ENCODE measurements around the gene KCP.

The KCP gene

DNA sequence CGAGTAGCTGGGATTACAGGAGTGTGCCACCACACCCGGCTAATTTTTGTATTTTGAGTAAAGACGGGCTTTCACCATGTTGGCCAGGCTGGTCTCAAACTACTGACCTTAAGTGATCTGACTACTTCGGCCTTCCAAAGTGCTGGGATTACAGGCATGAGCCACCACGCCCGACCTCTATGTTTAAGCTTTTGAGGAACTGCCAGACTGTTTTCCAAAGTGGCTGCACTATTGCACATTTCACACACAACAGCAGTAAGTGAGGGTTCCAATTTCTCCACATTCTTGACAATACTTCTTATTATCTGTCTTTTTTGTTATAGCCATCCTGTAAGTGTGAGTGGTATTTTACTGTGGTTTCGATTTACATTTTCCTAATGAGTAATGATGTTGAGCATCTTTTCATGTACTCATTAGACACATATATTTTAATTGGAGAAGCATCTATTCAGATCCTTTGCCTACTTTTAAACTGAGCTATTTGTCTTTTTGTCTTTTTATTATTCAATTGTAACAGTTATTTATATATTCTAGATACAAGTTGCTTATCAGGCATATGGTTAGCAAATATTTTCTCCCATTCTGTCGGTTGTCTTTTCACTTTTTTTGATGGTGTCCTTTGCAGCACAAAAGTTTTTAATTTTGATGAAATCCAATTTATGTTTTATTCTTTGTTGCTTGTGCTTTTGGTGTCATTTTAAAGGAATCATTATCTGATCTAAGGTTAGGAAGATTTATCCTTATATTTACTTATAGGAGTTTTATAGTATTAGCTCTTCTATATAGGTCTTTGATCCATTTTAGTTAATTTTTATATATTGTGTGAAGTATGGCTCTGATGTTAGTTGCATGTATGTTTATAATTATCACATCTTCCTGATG lies 14.4 kb upstream of the KCP start:
- TF ChIP-seq, protein P1, sequence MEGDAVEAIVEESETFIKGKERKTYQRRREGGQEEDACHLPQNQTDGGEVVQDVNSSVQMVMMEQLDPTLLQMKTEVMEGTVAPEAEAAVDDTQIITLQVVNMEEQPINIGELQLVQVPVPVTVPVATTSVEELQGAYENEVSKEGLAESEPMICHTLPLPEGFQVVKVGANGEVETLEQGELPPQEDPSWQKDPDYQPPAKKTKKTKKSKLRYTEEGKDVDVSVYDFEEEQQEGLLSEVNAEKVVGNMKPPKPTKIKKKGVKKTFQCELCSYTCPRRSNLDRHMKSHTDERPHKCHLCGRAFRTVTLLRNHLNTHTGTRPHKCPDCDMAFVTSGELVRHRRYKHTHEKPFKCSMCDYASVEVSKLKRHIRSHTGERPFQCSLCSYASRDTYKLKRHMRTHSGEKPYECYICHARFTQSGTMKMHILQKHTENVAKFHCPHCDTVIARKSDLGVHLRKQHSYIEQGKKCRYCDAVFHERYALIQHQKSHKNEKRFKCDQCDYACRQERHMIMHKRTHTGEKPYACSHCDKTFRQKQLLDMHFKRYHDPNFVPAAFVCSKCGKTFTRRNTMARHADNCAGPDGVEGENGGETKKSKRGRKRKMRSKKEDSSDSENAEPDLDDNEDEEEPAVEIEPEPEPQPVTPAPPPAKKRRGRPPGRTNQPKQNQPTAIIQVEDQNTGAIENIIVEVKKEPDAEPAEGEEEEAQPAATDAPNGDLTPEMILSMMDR (IDR thresholded peaks at IDR 0.05; ENCODE audit: poor library complexity, severe bottlenecking), result no peak
- H3K27ac ChIP-seq (ENCODE audit: poor library complexity, severe bottlenecking), result no peak overlapping the region
- H3K4me3 ChIP-seq (ENCODE audit: severe bottlenecking), result no peak overlapping the region
- peaks cover 11% of the 10 kb centered on the region for H3K27me3 ChIP-seq (ENCODE audit: insufficient read depth, poor library complexity, severe bottlenecking)
- DNase-seq (ENCODE audit: low spot score) (no peak), ATAC-seq (ENCODE audit: low read depth) (no peak)
- no peaks in the 10 kb centered on the region for H3K36me3 ChIP-seq (ENCODE audit: low read depth)
- H3K4me1 ChIP-seq (ENCODE audit: insufficient read depth, poor library complexity, severe bottlenecking), result no peaks in the 10 kb centered on the region
- no peaks in the 10 kb centered on the region for H3K9me3 ChIP-seq (ENCODE audit: severe bottlenecking)

DNA sequence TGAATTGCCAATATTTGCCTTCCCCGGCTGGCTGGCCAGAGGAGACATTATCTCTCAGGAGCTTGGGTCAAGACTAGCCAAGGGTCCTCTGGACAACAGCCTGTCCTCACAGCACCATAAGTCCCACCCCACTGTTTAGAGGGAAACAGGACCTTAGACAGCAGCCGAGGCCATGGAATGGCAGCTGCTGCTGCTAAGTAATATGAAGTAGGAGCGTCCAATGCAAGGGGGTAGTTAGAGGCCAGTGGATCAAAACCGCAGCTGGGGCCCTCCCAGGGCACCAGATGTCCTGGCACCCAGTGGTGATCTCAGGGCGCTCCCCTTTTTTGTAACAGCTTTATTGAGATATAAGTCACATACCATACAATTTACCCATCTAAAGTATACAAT lies 12.9 kb upstream of the KCP start:
- TF ChIP-seq, protein P1 (IDR thresholded peaks at IDR 0.05; ENCODE audit: poor library complexity, severe bottlenecking), result no peak
- Histone ChIP-seq H3K36me3 (ENCODE audit: low read depth) (no peaks in the 10 kb centered on the region), H3K4me3 (ENCODE audit: severe bottlenecking) (no peak overlapping the region), H3K27me3 (ENCODE audit: insufficient read depth, poor library complexity, severe bottlenecking) (peaks cover 11% of the 10 kb centered on the region), H3K27ac (ENCODE audit: poor library complexity, severe bottlenecking) (no peak overlapping the region), H3K9me3 (ENCODE audit: severe bottlenecking) (no peaks in the 10 kb centered on the region), H3K4me1 (ENCODE audit: insufficient read depth, poor library complexity, severe bottlenecking) (no peaks in the 10 kb centered on the region)
- no peak for ATAC-seq (ENCODE audit: low read depth)
- peak; percentile 11 for DNase-seq (ENCODE audit: low spot score)

DNA sequence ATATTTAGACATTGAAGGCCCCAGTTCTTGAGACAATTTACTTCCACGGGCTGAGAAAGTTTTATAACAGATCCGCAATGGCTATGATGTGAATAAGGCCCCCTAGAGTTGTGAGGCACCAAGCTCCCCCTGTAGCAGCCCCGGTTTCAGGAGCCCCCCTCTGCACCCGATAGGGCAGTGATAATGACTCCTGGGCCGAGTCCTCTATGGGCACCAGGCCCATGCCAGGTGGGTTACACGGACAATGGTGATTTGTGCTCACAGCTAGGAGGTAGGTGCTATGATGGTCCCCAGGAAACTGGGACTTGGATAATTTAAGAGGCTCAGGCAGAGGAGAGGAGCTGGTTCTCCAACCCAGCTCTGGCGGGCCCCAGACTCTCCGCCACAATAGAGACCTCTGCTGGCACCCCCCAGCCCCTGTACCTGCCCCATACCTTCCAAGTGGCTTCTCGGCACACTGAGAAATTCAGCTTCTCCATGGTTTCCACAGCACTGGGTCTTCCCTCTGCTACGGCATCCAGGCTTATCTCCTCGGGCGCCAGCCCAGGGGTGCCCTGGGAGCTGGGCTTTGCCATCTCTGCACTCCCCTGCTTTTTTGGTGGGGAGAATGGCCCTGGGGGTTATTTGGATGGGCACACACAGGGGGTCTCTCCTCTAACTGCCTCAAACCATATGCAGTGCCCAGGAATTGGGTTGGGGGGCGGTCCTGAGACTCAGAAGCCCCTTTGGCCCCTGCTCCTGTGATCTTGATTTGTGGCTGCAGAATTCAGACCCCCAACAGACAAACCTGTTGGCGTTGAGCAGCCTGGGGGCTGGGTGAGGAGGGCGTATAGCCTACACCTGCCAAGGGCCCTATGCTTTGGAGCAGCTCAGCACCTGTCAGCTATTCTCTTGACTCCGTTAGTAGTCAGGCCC lies 12.2 kb upstream of the KCP start:
- H3K27me3 ChIP-seq (ENCODE audit: insufficient read depth, poor library complexity, severe bottlenecking), result peaks cover 11% of the 10 kb centered on the region
- TF ChIP-seq, protein P1 (IDR thresholded peaks at IDR 0.05; ENCODE audit: poor library complexity, severe bottlenecking), result no peak
- ATAC-seq (ENCODE audit: low read depth) (no peak; the same call in 2 of the 3 replicates), DNase-seq (ENCODE audit: low spot score) (peak; percentile 23)
- no peaks in the 10 kb centered on the region for H3K9me3 ChIP-seq (ENCODE audit: severe bottlenecking)
- no peaks in the 10 kb centered on the region for H3K36me3 ChIP-seq (ENCODE audit: low read depth)
- H3K27ac ChIP-seq (ENCODE audit: poor library complexity, severe bottlenecking), result no peak overlapping the region
- no peak overlapping the region for H3K4me3 ChIP-seq (ENCODE audit: severe bottlenecking)
- no peaks in the 10 kb centered on the region for H3K4me1 ChIP-seq (ENCODE audit: insufficient read depth, poor library complexity, severe bottlenecking)

DNA sequence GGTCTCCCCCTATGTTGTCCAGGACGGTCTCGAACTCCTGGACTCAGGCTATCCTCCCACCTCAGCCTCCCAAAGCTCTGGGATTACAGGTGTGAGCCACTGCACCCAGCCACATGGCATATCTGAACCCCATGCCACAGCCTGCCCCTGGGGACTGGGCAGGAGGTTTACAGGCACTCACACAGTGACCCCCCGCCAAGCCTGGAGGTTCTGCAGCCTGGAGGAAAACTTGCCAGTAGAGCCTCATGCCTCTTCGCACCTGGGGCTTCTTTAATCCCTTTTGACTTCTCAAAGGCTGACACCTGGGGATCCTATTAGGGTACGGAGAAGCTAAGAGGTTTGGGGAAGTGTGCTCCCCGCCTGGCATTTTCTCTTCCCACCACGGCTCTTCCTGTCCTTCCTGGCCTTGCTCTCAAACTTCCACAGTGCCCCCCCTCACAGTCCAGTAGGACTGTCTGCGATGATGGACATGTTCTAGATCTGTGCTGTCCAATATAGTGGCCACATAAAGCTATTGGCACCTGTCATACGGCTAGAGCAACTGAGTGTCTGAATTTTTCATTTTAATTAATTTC lies 11.4 kb upstream of the KCP start:
- Histone ChIP-seq H3K27ac (ENCODE audit: poor library complexity, severe bottlenecking) (no peak overlapping the region), H3K9me3 (ENCODE audit: severe bottlenecking) (no peaks in the 10 kb centered on the region), H3K36me3 (ENCODE audit: low read depth) (no peaks in the 10 kb centered on the region), H3K4me3 (ENCODE audit: severe bottlenecking) (no peak overlapping the region), H3K4me1 (ENCODE audit: insufficient read depth, poor library complexity, severe bottlenecking) (no peaks in the 10 kb centered on the region), H3K27me3 (ENCODE audit: insufficient read depth, poor library complexity, severe bottlenecking) (peaks cover 11% of the 10 kb centered on the region)
- no peak for ATAC-seq (ENCODE audit: low read depth)
- DNase-seq (ENCODE audit: low spot score), result peak; percentile 28
- TF ChIP-seq, protein P1 (IDR thresholded peaks at IDR 0.05; ENCODE audit: poor library complexity, severe bottlenecking), result no peak
